ENCODE results near the gene ZSWIM6. TPM values are rescaled to one million over a fixed set of nuclear protein-coding genes. Genes with fewer than 3 reads are reported as not detected.

ZSWIM6 gene
- total and polyA plus RNA-seq, 12 donors: 2.1 to 10.3 (median 6.7) TPM

DNA sequence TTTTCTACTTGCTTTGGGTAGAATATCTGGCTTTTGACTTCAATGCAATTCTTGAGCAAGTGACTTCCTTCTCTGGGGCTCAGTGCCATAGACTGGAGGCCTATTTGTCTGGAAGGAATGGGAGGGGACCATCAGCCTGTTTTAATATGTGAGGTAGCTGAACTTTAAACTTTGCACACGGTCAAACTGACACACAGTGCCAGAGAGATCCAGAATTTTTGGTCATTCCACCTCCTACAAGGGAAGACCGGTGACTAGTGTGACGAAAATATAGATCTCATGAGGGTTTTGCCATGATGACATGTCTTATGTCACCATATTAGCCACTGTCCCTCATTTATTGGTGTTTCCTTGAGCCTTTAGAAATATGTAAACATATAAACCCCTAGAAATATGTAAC, 44.6 kb upstream of the ZSWIM6 start:
- ATAC-seq (no peak), DNase-seq (no peak)
- Histone ChIP-seq H3K27me3 (no peaks in the 10 kb centered on the region), H3K4me1 (peaks cover 0 to 9% (median 0%) of the 10 kb centered on the region in 9 donors), H3K9me3 (peaks cover 0 to 6% (median 0%) of the 10 kb centered on the region in 11 donors), H3K27ac (no peak overlapping the region), H3K36me3 (no peaks in the 10 kb centered on the region), H3K4me3 (no peak overlapping the region)
- 88 to 96% methylated on average over 3 of the region's 3 CpGs for WGBS, 2 donors
- TF ChIP-seq, protein P1, sequence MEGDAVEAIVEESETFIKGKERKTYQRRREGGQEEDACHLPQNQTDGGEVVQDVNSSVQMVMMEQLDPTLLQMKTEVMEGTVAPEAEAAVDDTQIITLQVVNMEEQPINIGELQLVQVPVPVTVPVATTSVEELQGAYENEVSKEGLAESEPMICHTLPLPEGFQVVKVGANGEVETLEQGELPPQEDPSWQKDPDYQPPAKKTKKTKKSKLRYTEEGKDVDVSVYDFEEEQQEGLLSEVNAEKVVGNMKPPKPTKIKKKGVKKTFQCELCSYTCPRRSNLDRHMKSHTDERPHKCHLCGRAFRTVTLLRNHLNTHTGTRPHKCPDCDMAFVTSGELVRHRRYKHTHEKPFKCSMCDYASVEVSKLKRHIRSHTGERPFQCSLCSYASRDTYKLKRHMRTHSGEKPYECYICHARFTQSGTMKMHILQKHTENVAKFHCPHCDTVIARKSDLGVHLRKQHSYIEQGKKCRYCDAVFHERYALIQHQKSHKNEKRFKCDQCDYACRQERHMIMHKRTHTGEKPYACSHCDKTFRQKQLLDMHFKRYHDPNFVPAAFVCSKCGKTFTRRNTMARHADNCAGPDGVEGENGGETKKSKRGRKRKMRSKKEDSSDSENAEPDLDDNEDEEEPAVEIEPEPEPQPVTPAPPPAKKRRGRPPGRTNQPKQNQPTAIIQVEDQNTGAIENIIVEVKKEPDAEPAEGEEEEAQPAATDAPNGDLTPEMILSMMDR (IDR thresholded peaks at IDR 0.05): no peak
- intact Hi-C loops (cut with DNase I): no loop called here

DNA sequence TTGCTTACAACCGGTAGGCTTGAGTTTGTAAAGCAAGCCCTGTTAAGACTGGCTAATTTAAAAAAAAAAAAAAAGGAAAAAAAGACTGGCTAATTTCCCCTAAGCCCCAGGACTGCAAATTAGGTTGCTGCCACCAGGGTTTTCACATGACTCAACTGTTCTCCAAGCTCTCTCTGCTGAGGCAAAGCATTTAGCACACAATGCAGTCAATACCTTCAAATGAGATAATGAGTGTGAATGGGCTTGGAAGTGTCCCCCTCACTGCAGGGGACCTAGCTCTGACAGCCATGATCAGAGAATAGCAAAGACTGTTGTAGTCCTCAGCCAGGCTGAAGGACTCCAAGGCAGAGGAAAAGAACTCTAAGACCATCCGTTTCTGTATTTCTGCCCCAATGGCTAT, 42.8 kb upstream of the ZSWIM6 start:
- Histone ChIP-seq H3K9me3 (peaks cover 0 to 6% (median 0%) of the 10 kb centered on the region in 11 donors), H3K4me1 (peaks cover 0 to 9% (median 0%) of the 10 kb centered on the region in 9 donors), H3K27me3 (no peaks in the 10 kb centered on the region), H3K27ac (no peak overlapping the region), H3K36me3 (no peaks in the 10 kb centered on the region), H3K4me3 (no peak overlapping the region)
- TF ChIP-seq, protein P1 (IDR thresholded peaks at IDR 0.05): no peak
- no peak for DNase-seq
- ATAC-seq: no peak
- intact Hi-C loops (cut with DNase I): no loop called here
- 68 to 79% methylated on average over 2 of the region's 2 CpGs for WGBS, 2 donors

DNA sequence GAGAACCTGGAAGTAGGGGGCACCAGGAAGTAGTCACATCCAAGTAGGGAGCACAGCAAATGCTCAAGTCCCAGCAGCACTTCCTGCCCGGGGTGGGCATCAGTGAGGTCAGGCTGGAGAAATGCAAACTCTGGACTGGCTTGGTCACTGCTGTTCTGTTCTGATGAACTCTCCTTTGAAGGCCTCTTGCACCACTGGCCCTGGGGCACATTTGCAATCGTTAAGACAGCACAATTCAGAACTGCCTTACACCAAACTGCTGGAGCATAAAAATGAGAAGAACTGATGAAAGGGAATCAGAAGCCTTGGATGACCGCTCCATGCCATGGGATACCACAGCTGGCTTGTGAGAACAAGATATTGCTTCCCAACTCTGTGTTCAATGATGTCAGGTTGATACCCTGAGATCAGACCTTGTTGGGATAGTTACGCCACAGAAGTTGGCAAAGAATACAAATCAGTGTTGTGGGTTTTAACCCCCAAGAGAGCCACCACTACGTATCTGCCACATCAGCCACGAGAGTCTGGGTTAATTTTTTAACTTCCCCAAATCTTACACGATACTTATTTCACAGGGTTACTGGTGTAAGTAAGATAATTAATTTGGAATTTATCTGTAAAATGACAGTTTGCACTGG, 42.3 kb upstream of the ZSWIM6 start:
- DNase-seq (no peak), ATAC-seq (no peak)
- TF ChIP-seq, protein P1 (IDR thresholded peaks at IDR 0.05): no peak
- Histone ChIP-seq H3K27me3 (no peaks in the 10 kb centered on the region), H3K4me1 (peaks cover 0 to 9% (median 0%) of the 10 kb centered on the region in 9 donors), H3K27ac (no peak overlapping the region), H3K9me3 (peaks cover 0 to 6% (median 0%) of the 10 kb centered on the region in 11 donors), H3K36me3 (no peaks in the 10 kb centered on the region), H3K4me3 (no peak overlapping the region)
- 75 to 84% methylated on average over 7 of the region's 7 CpGs for WGBS, 2 donors
- intact Hi-C loops (cut with DNase I): no loop called here

DNA sequence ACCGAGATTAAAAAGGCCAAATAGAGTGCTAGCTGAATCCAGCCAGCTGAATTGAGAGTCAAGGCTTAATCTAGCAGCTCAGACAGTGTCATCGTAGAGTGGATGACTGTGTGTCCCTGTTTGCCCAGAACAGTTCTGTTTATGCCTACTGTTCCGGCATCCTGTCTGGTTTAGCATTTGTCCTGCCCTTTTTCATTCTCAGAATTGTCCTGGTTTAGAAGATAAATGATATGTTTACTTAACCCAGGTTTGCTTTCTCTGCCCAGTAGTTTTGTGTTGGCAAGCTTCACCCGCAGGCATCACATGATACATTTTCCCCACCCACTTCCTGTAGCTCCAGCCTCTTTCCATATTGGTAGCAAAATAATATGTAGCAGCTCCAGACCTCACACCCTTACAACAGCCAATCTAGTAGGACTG, 41.3 kb upstream of the ZSWIM6 start:
- Histone ChIP-seq H3K27ac (no peak overlapping the region), H3K4me3 (no peak overlapping the region), H3K36me3 (no peaks in the 10 kb centered on the region), H3K4me1 (peaks cover 0 to 9% (median 0%) of the 10 kb centered on the region in 9 donors), H3K27me3 (no peaks in the 10 kb centered on the region), H3K9me3 (peaks cover 0 to 3% (median 0%) of the 10 kb centered on the region in 11 donors)
- WGBS, 2 donors: 67 to 76% methylated on average over 4 of the region's 4 CpGs
- ATAC-seq (no peak), DNase-seq (no peak)
- intact Hi-C loops (cut with DNase I): no loop called here
- TF ChIP-seq, protein P1 (IDR thresholded peaks at IDR 0.05): no peak

Data from heart right ventricle (tissue), 16 donors.